GM08714 (cell line): ENCODE data around the gene CHST15.

Experiments used
- H3K4me3 ChIP-seq: fragments of 200-500 bp; sonication (Bioruptor generic); 2 replicates; pipeline ENCODE4 v1.5.1; 2014; ENCODE audit warnings: mild to moderate bottlenecking, low read length, inconsistent platforms
- ZNF274 ChIP-seq: IDR thresholded peaks from 2 replicates; pipeline ENCODE4 v1.6.1; 2012; ENCODE audit warnings: mild to moderate bottlenecking, low read depth, low read length

CHST15 gene

GRCh38 chr10:124010024-124010423 lies 83.4 kb downstream of the CHST15 start:
- no peak overlapping the region for H3K4me3 ChIP-seq
- TF ChIP-seq ZNF274, result no peak

GRCh38 chr10:124009231-124010015 lies 84.0 kb downstream of the CHST15 start:
- no peak for TF ChIP-seq ZNF274
- H3K4me3 ChIP-seq, result no peak overlapping the region

- no peak for TF ChIP-seq ZNF274
- H3K4me3 ChIP-seq, result no peak overlapping the region
These were observed 84.7 kb downstream of the CHST15 start for GRCh38 chr10:124008681-124009080.

GRCh38 chr10:124008187-124008586 lies 85.2 kb downstream of the CHST15 start:
- H3K4me3 ChIP-seq, result no peak overlapping the region
- TF ChIP-seq ZNF274, result no peak

- no peak for TF ChIP-seq ZNF274
These were observed 85.6 kb downstream of the CHST15 start for GRCh38 chr10:124007773-124008145.

GRCh38 chr10:124007102-124007772 lies 86.2 kb downstream of the CHST15 start:
- H3K4me3 ChIP-seq, result no peak overlapping the region
- TF ChIP-seq ZNF274, result no peak

More at GRCh38 chr10:124007773-124008145, 85.6 kb downstream of the CHST15 start:
- H3K4me3 ChIP-seq, result no peak overlapping the region

- no peak overlapping the region for H3K4me3 ChIP-seq
- TF ChIP-seq ZNF274, result no peak
These were observed 86.9 kb downstream of the CHST15 start for GRCh38 chr10:124006526-124006925.

- no peak for TF ChIP-seq ZNF274
- H3K4me3 ChIP-seq, result no peak overlapping the region
These were observed 87.4 kb downstream of the CHST15 start for GRCh38 chr10:124005991-124006392.

GRCh38 chr10:124005091-124005490 lies 88.3 kb downstream of the CHST15 start:
- H3K4me3 ChIP-seq, result no peak overlapping the region
- no peak for TF ChIP-seq ZNF274

GRCh38 chr10:124004663-124005004 lies 88.8 kb downstream of the CHST15 start:
- H3K4me3 ChIP-seq, result no peak overlapping the region
- no peak for TF ChIP-seq ZNF274

GRCh38 chr10:124003871-124004662 lies 89.3 kb downstream of the CHST15 start:
- no peak overlapping the region for H3K4me3 ChIP-seq
- no peak for TF ChIP-seq ZNF274

GRCh38 chr10:124003481-124003870 lies 89.9 kb downstream of the CHST15 start:
- TF ChIP-seq ZNF274, result no peak
- H3K4me3 ChIP-seq, result no peak overlapping the region

- H3K4me3 ChIP-seq, result no peak overlapping the region
- no peak for TF ChIP-seq ZNF274
These were observed 90.4 kb downstream of the CHST15 start for GRCh38 chr10:124003070-124003419.

- no peak for TF ChIP-seq ZNF274
- no peak overlapping the region for H3K4me3 ChIP-seq
These were observed 90.9 kb downstream of the CHST15 start for GRCh38 chr10:124002391-124003069.
